ENCODE data around the gene KLRC4.
"Not testable (repeated sequence)": the region's sequence is repeated elsewhere in the genome, so short reads cannot be mapped to it uniquely, and the experiment has no call there.

Gene KLRC4

GRCh38 chr12:10400829-10401228, 8.7 kb downstream of the KLRC4 start:
- no peak for DNase-seq (ENCODE audit: low read depth)
- H3K4me3 ChIP-seq (replicated peaks; ENCODE audit: low read depth, low read length) = no peak overlapping the region
- no peak for TF ChIP-seq CTCF (IDR thresholded peaks at IDR 0.05; ENCODE audit: low read length, missing control alignments)

GRCh38 chr12:10398168-10398567, 11.4 kb downstream of the KLRC4 start:
- no peak for DNase-seq (ENCODE audit: low read depth)
- no peak for TF ChIP-seq CTCF (IDR thresholded peaks at IDR 0.05; ENCODE audit: low read length, missing control alignments)

GRCh38 chr12:10397296-10397695, 12.3 kb downstream of the KLRC4 start:
- DNase-seq (ENCODE audit: low read depth) = no peak
- H3K4me3 ChIP-seq (replicated peaks; ENCODE audit: low read depth, low read length) = no peak overlapping the region
- TF ChIP-seq CTCF (IDR thresholded peaks at IDR 0.05; ENCODE audit: low read length, missing control alignments) = no peak

More at GRCh38 chr12:10398168-10398567, 11.4 kb downstream of the KLRC4 start:
- no peak overlapping the region for H3K4me3 ChIP-seq (replicated peaks; ENCODE audit: low read depth, low read length)

GRCh38 chr12:10396176-10396575, 13.4 kb downstream of the KLRC4 start:
- not testable (repeated sequence) for DNase-seq (ENCODE audit: low read depth); H3K4me3 ChIP-seq (replicated peaks; ENCODE audit: low read depth, low read length)

GRCh38 chr12:10395390-10395998, 14.1 kb downstream of the KLRC4 start:
- no peak overlapping the region for H3K4me3 ChIP-seq (replicated peaks; ENCODE audit: low read depth, low read length)
- DNase-seq (ENCODE audit: low read depth) = peak; percentile 76
- TF ChIP-seq CTCF (IDR thresholded peaks at IDR 0.05; ENCODE audit: low read length, missing control alignments) = no peak

GRCh38 chr12:10394531-10395152, 14.9 kb downstream of the KLRC4 start:
- not testable (repeated sequence) for DNase-seq (ENCODE audit: low read depth)

GRCh38 chr12:10393291-10393690, 16.3 kb downstream of the KLRC4 start:
- no peak overlapping the region for H3K4me3 ChIP-seq (replicated peaks; ENCODE audit: low read depth, low read length)
- no peak for DNase-seq (ENCODE audit: low read depth)
- TF ChIP-seq CTCF (IDR thresholded peaks at IDR 0.05; ENCODE audit: low read length, missing control alignments) = no peak

More at GRCh38 chr12:10394531-10395152, 14.9 kb downstream of the KLRC4 start:
- not testable (repeated sequence) for H3K4me3 ChIP-seq (replicated peaks; ENCODE audit: low read depth, low read length)

- TF ChIP-seq CTCF (IDR thresholded peaks at IDR 0.05; ENCODE audit: low read length, missing control alignments) = no peak
- H3K4me3 ChIP-seq (replicated peaks; ENCODE audit: low read depth, low read length) = no peak overlapping the region
- DNase-seq (ENCODE audit: low read depth) = peak; percentile 96
Observed at GRCh38 chr12:10392394-10392930, 17.1 kb downstream of the KLRC4 start.

GRCh38 chr12:10390991-10391390, 18.6 kb downstream of the KLRC4 start:
- H3K4me3 ChIP-seq (replicated peaks; ENCODE audit: low read depth, low read length); DNase-seq (ENCODE audit: low read depth): not testable (repeated sequence)
